Measurements from ENCODE around the gene TMTC1. TPM values are rescaled to one million over a fixed set of nuclear protein-coding genes. Genes with fewer than 3 reads are reported as not detected.

Gene TMTC1
- total RNA-seq, 1 experiment from 2014 or later: 4.8 TPM

- no peaks in the 10 kb centered on the region for H3K9me3 ChIP-seq (ENCODE audit: insufficient read depth, low read depth)
- H3K79me2 ChIP-seq (ENCODE audit: low read depth): no peaks in the 10 kb centered on the region
- no peak overlapping the region for H3K4me2 ChIP-seq
- no peak overlapping the region for H3K4me3 ChIP-seq
- intact Hi-C loops (cut with micrococcal nuclease; ENCODE audit: unreplicated experiment): no loop called here
- TF ChIP-seq CTCF (conservative IDR thresholded peaks at IDR 0.05) (no peak), EZH2 (IDR thresholded peaks at IDR 0.05; ENCODE audit: low read depth) (no peak)
- CTCF ChIA-PET: no interaction called here
- H4K20me1 ChIP-seq (ENCODE audit: insufficient read depth): no peaks in the 10 kb centered on the region
- no TSS peak for BruUV-seq (replicated peaks)
- POLR2A ChIA-PET (ENCODE audit: unreplicated experiment): interaction anchor here (0.6 kb wide), 1 partner anchor 14 kb away, joined by 6 read pairs; no protein-coding TSS in a partner anchor
- no peaks in the 10 kb centered on the region for H3F3A ChIP-seq (ENCODE audit: insufficient read depth, low read depth)
- no peaks in the 10 kb centered on the region for H3K9me2 ChIP-seq (ENCODE audit: insufficient read depth)
- no peaks in the 10 kb centered on the region for H3K27me3 ChIP-seq (ENCODE audit: insufficient read depth, low read depth)
- no peaks in the 10 kb centered on the region for H3K4me1 ChIP-seq (replicated peaks; ENCODE audit: insufficient read depth)
- no peak for DNase-seq
- no peak overlapping the region for H2AFZ ChIP-seq
- H3K36me3 ChIP-seq (ENCODE audit: low read depth): no peaks in the 10 kb centered on the region
- no peak overlapping the region for H3K27ac ChIP-seq
Observed at GRCh38 chr12:29545102-29545467, 238.7 kb downstream of the TMTC1 start.

- no peaks in the 10 kb centered on the region for H3K9me2 ChIP-seq (ENCODE audit: insufficient read depth)
- ChIA-PET CTCF (no interaction called here), POLR2A (ENCODE audit: unreplicated experiment) (no interaction called here)
- no peak for DNase-seq
- H3K27me3 ChIP-seq (ENCODE audit: insufficient read depth, low read depth): no peaks in the 10 kb centered on the region
- H3F3A ChIP-seq (ENCODE audit: insufficient read depth, low read depth): no peaks in the 10 kb centered on the region
- H3K4me1 ChIP-seq (replicated peaks; ENCODE audit: insufficient read depth): no peaks in the 10 kb centered on the region
- no peak overlapping the region for H3K4me2 ChIP-seq
- BruUV-seq (replicated peaks): no TSS peak
- H3K36me3 ChIP-seq (ENCODE audit: low read depth): no peaks in the 10 kb centered on the region
- intact Hi-C loops (cut with micrococcal nuclease; ENCODE audit: unreplicated experiment): no loop called here
- no peak overlapping the region for H3K4me3 ChIP-seq
- TF ChIP-seq EZH2 (IDR thresholded peaks at IDR 0.05; ENCODE audit: low read depth): no peak
- no peak for TF ChIP-seq CTCF (conservative IDR thresholded peaks at IDR 0.05)
- no peak overlapping the region for H2AFZ ChIP-seq
- H3K27ac ChIP-seq: no peak overlapping the region
- H4K20me1 ChIP-seq (ENCODE audit: insufficient read depth): no peaks in the 10 kb centered on the region
- H3K9me3 ChIP-seq (ENCODE audit: insufficient read depth, low read depth): no peaks in the 10 kb centered on the region
- no peaks in the 10 kb centered on the region for H3K79me2 ChIP-seq (ENCODE audit: low read depth)
Observed at GRCh38 chr12:29544428-29545101, 239.2 kb downstream of the TMTC1 start.

GRCh38 chr12:29543036-29543435, 240.7 kb downstream of the TMTC1 start:
- Histone ChIP-seq H3K27ac (no peak overlapping the region), H3K4me2 (no peak overlapping the region), H3K79me2 (ENCODE audit: low read depth) (no peaks in the 10 kb centered on the region), H3K27me3 (ENCODE audit: insufficient read depth, low read depth) (no peaks in the 10 kb centered on the region), H3K4me3 (no peak overlapping the region), H3K36me3 (ENCODE audit: low read depth) (no peaks in the 10 kb centered on the region), H2AFZ (no peak overlapping the region), H3K4me1 (replicated peaks; ENCODE audit: insufficient read depth) (no peaks in the 10 kb centered on the region), H3K9me2 (ENCODE audit: insufficient read depth) (no peaks in the 10 kb centered on the region), H3K9me3 (ENCODE audit: insufficient read depth, low read depth) (no peaks in the 10 kb centered on the region), H3F3A (ENCODE audit: insufficient read depth, low read depth) (no peaks in the 10 kb centered on the region), H4K20me1 (ENCODE audit: insufficient read depth) (no peaks in the 10 kb centered on the region)
- intact Hi-C loops (cut with micrococcal nuclease; ENCODE audit: unreplicated experiment): no loop called here
- no TSS peak for BruUV-seq (replicated peaks)
- no peak for TF ChIP-seq CTCF (conservative IDR thresholded peaks at IDR 0.05)
- no peak for TF ChIP-seq EZH2 (IDR thresholded peaks at IDR 0.05; ENCODE audit: low read depth)
- CTCF ChIA-PET: no interaction called here
- POLR2A ChIA-PET (ENCODE audit: unreplicated experiment): no interaction called here
- no peak for DNase-seq
